NCI-H1105 treated with DMSO at 0.1 percent for 48 hours (cell line): ENCODE results near the gene HSD11B2.

Source experiments
- DNase-seq: peaks from one replicate; lab custom pipeline; 2025; lab: John Stamatoyannopoulos, UW

The HSD11B2 gene

DNA sequence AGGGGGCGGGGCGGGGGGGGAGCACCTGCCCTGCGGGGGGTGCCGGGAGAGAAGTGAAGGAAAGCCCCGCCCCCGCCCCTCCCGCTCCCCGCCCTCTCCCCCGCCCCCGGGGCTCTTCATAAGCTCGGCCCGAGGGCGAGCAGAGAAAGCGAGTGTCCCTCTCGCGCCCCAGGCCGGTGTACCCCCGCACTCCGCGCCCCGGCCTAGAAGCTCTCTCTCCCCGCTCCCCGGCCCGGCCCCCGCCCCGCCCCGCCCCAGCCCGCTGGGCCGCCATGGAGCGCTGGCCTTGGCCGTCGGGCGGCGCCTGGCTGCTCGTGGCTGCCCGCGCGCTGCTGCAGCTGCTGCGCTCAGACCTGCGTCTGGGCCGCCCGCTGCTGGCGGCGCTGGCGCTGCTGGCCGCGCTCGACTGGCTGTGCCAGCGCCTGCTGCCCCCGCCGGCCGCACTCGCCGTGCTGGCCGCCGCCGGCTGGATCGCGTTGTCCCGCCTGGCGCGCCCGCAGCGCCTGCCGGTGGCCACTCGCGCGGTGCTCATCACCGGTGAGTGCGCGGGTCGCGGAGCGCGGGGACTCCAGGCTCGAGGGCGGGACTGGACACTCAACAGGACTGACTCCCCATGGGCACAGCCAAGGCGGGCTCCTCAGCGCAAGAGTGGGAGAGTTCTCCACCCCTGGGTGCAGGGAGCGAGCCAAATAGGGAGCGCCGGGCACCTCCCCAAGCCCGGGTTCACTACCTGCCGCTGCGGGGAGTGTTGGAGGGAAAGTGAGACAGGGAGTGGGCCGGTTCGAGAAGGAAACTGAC, at the start of gene HSD11B2:
Gene HSD11B2 (plus strand): TSS at position 145 of the 798 bp plus-strand sequence. CDS start 128 bp downstream, at position 273.
- DNase-seq = peak; percentile 51

DNA sequence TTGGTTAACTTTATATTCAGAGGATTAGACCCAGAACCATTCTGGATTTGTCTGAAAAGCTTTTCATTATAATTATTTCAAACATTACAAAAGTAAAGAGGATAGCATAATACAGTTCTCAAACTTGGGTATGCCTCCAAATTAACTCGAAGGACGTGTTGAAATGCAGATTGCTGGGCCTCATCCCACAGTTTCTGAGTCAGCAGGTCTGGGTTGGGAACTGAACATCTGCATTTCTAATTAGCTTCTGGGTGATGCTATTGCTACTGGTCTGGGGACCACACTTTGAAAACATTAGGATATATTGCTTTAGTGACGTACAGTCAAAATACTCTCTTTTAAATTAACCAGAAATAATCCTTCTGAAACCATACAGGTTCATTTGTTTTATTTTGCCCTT, 47.6 kb upstream of the HSD11B2 start:
- no peak for DNase-seq

DNA sequence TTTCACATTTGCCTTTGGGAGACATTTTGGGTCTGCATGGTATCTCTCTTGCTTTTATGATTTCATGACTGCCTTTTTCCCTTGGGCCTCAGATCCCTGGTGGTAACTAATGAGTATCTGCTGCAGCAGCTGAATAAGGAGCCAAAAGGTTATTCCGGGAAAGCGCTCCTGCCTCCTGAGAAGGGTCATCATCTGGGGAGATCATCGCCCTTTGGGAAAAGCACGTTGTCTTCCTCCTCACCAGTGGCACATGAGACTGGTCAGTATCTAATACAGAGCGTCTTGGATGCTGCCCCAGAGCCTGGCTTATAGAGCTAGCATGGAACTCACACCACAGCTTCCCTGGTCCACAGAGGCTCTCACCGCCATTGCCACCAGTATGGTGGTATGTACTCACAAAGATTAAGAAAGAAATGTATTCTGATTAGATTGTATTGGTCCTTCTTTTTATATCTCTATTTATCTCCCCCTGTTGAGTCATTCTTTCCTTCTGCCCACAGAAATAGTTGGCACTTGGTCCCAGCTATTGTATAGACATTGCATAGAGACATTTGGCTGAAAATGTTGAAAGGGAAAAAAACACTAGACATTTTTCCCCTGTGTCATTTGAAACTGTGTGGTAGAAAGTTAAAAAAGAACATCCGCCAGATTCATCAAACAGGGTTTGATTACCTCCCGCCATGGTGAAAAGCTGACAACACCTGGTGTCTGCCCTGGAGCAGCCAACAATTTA, 46.0 kb upstream of the HSD11B2 start:
- DNase-seq = no peak

DNA sequence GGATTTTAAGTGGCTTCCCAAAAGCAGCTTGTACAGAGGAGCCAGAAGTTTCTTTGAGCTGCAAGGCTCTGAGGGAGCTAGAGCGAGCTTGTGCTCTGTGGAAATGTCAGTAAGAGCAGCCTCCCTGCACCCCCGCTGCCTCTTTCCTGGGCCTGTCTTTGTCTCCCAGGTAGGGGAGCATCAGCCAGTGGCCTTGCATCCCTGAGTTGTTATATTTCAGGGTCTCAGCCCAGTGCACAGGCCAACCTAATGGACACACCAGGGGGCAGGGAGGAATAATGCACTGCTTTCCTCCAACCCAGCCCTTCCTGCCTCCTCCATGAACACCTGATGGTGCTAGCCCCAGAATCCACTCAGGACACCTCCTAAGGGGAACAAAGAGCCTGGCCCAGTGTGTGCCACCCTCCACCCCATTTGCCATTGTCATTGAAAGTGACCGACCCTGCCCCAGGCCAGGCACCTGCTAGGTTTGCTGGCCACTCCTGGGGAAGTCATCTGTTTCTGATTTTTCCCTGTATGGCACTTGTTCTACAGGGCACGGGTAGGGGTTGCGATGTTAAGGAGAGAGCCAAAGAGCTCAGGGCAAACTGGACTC, 44.0 kb upstream of the HSD11B2 start:
- DNase-seq = no peak

DNA sequence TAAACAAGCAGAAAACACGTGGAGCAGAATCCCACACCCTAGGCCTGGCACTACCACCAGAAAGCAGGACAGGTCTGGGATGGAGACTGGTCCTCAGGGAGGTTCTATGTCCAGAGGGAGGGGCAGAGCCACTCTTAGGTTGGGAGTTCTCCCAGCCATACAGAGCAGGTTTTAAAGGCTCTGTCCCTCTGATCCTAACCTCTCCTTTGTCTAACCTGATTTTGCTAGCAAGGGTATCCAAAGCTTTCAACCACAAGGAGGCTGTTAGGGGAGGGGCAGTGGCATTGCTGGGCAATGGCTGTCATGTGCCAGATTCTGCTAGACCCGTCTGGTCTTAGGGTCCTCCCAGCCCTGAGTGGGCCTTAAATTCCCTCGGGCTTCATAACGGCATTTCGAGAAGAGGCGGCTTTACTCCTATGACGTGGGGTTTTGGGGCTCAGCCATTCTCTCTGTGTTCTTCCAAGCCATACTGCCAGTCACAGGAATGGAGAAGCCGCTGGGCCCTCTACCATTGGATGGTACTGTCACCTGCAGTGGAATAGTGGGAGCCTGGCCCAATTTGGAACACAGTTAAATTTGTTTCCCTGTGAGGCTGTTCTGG, 43.3 kb upstream of the HSD11B2 start:
- no peak for DNase-seq

DNA sequence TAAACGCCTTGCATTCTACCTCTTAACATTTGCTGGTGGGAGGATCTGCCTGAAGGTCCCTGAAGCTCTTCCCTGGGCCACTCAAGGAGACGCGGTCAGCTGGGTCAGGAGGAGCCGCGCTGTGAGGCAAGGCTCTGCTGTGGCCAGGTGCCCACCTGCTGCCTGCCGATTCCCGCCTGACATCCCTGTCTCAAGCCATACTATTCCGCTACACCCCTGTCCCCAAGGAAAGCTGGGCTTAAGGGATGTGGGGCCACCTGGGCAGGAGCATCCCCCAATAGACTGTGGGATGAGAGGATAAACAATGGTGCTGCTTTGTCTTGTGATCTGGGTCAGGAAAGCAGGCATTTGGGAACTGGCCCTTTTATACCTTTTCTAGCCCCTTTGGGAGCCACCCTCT, 42.7 kb upstream of the HSD11B2 start:
- DNase-seq = no peak

DNA sequence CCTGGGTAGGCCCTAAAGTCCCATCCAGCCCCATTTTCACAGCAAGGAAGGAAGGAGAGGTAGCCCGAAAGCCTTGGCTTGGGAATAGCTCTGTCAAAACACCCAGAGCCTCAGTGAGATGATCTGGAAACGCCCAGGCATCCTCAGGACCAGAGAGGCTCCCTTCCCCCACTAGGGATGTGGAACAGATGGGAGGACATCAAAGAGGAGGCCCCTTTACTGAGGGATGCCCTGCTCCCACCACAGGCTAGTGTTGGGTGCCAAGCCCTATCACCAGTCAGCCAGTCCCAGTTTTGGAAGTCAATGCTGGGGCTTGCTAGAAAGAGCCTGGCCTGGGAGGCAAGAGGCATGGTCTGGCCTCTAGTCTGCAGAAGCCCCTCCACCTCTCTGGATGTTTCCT, 42.3 kb upstream of the HSD11B2 start:
- no peak for DNase-seq

DNA sequence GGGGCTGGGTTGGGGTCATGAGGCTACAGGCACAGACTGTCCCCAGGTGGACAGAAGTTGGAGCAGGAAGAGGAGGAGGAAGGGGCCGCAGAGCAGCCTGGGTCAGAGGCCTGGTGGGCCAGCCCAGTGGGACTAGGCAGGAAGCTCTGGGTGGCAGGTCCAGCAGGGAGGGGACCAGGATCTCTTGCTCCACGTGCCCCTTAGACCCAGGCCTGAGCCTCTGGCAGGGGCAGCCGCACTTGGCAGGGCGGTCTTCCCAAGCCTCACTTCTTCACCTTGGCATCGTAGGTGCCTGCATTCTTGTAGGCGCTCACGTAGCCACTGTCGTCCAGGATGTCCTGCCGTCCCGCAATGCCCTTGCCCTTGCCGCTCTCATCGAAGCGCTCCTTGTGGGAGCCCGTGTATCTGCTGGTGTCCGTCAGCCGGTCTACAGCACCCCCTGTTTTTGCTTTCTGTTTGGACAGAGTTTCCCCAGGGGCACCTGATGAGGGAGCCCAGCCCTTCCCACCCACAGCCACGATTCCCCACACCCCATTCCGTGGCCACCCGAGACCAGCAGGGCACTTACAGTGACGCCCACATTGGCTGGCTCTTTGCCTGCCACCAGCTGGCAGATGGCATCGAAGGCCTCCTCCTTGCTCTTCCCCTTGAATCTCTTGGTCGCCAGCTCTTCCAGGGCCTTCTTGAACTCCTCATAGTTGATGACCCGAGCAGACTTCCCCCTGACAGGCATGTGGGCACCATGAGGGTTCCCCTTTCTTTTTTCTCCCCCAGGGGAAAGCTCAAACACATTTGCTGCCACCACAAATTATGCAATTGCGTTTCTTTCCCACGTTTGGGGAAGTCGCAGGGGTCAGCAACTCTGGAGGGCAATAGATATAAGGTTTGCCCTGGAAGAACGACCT, 40.8 kb upstream of the HSD11B2 start:
- DNase-seq = no peak

DNA sequence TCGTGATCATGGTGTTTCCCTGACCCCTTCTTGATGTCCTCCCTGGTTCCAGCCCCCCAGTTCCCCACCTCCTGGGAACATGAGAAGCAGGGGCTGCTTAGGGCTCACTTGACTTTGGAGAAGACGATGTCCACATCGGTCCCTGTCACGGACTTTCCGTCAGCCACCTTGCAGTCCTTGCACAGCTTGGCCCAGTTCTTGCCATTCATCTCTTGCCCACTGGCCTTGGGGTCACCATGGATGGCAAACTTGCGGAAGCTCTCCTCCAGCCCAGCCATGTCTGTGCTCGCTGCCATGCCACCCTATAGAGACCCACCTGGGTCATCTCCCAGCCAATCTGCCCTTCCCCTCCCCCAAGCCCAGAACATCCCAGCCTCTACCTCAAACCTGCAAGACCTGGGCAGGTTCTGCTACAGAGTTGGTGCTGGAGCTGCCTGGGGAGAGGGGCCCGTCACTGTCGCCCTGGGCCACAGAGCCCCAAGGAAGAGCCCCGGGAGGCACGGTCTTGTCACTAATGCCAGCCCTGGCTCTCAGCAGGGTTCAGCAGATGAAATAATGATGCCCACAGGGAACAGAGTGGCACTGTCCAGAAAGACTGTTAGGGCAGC, 40.0 kb upstream of the HSD11B2 start:
- DNase-seq = no peak

DNA sequence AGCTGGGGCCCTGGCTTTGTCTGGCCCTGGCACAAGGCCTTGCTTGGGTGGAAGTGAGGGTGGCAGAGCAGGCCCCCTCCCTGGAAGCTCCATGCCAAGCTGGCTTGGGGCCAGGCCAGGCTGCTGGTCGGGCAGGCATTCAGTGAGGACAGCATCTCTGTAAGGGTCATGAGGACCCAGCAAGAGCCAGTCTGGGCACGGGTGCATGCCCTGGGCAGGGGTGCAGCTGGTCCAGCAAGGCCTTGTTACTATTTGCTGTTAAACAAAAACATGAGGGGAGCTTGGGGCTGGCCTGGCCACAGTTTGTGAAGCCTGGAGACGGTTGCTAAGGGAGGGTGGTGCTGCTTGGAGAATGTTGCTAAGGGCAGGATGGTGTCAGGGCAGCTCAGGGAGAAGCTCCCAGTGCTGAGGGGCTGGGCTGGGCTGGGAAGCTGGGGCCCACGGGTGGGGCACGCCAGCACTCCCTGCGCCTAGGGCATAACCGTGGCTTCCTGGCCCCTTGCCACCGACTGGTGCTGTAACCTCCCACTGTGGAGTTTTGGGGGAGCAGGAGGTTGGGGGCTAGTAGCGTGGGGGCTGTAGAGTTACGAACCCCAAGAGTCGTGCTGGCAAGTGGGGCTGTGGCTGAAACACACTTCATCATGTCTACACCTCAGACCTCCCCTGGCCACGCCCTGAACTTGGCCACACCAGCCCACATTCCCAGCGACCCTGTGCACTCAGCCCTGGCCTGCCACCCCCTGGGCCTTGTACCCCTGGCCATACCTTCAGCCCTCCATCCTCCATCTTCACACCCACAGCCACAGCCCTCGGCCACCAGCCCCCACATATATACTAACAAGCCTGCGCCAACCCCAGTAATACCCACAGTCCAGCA, 39.3 kb upstream of the HSD11B2 start:
- DNase-seq = peak; percentile 24

DNA sequence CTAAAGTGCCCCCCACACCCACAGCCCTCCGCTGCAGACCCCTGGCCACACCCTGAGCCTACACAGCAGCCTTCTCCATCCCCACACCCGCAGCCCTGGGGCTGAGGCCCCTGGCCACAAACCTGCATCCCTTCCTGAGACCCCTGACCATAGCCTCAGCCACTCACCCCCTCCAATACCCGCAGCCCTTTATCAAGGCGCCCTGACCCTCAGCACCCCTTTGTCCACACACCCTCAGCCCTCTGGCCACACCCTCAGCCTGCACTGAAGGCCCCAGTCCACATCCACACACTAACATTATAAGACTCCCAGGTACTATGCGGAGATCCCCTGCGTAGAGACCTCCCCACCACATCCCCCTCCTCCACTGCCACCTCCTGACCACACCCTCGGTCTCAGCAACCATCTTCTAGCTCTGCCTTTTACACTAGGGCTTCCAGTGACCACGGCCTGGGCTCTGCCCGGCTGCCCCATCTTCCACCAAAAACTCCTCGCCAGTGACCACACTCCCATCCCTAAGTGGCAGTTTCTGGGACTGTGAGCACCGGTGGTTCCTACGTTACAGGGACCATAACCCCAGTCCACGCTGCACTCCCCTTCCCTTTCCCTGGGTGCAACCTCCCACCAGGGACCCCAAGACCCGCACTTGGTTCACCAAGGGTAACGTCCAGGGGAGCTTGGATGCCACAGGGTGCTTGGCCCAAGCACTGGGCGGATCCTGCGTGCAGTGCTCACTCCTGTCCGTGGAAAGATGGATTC, 38.4 kb upstream of the HSD11B2 start:
- DNase-seq = no peak

DNA sequence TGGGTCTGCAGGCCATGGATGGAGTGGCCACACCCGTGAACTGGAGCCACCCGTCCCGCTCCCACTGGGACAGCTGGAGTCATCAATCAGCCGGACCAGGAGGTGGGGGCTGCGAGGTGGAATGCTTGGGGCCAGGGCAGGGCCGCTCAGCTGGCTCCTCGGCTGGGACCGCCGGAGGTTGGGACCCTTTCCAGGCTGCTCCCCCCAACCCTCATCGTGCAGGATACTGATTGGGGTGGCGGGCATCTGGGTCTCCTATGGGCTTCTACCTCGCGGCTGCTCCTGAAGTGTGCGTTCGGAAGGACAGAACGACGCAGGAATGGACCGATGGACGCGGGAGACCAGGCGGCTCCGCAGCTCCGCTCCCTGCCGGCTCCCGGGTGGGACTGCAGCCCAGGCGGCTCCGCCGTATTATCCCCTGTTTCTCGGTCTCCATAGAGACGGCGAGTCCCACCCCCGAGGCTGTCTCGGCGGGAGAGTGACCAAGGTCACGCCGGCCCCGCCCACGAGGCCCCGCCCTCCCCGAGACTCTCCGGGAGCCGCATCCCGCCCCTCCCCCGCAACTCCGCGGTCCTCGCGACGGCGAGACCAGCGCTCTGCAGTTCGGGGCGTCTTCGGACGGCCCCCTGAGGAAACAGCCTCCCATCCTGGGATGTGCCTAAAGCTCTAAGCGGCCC, 37.7 kb upstream of the HSD11B2 start, which contains the start of gene TPPP3:
Gene TPPP3 (minus strand): TSS at position 388 of the 677 bp plus-strand sequence. CDS start 2,387 bp downstream, outside the sequence.
- no peak for DNase-seq

DNA sequence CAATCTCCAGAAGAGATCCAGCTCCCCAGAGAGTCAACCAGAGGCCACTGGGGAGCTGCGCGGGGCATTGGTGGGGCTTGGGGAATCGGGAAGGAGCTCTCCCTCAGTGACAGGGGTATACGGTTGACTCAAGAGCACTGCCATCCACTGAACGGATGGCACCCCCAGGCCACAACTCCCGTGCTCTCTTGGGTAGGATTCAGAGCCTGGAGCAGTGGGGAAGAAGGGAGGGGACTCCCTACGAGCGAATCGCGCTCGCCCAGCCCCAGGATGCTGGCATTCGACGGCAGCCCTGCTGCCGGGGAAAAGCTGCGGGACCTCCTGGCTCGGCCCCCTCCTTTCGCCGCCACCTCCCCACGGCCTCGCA, 37.1 kb upstream of the HSD11B2 start:
- no peak for DNase-seq

DNA sequence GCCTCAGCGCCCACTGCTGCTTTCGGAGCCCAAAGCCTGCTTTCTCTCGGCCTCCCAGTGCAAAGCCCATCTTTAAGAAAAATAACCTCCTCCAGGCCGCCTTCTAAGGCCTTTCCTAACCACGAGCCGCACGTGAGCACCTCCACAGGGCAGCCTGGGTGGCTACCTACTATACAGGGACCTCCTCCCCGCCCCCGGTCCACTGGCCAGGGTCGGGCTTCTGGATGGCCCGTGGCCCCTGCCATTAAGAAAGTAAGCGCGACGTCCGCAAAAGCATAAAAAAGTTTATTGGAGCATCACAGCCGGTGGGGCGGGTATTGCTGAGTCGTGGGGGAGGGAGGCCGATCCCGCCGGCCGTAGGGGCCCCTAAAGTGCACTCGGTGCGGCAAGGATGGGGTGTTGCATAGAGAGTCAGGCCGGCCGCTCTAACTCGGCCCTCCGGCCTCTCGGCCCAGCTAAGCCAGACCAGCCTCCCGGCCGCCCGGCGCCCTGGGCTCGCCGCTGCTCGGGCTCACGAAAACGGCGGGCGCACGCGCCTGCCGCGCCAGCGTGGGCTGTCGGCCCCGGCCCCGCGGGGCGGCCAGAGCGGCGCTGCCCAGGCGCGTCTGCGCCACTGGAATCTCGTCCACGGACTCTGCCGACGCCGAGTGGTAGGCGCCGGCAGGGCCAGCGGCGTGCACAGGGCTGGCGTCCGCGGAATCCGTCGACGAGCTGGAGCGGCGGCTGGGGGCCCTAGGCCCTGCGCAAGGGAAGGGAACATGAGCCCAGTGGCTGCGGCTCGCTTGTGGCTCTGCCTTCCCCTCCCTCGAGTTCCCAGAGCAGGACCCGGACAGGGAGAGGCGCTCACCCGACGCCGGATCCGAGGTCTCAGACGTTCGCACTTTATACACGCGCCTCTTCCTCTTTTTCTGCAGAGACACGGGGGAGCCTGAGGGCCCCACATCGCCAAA, 36.5 kb upstream of the HSD11B2 start:
- no peak for DNase-seq

DNA sequence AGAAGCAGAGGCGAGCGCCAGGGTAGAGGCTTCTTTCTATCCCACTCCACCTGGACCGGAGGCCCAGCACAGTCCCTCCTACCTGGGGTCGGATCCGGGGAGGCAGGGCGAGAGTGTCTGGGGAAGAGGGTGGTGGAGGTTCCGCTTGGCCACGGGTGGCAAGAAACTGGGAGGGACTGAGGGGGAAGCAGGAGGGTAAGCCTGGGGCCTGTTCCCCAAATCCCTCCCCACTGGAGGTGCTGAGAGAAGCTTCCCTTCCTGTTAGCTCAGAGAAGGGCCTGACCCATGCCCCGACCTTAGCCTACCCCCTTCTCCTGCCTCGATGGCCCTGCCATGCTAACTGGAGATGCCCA, 35.8 kb upstream of the HSD11B2 start:
- no peak for DNase-seq

DNA sequence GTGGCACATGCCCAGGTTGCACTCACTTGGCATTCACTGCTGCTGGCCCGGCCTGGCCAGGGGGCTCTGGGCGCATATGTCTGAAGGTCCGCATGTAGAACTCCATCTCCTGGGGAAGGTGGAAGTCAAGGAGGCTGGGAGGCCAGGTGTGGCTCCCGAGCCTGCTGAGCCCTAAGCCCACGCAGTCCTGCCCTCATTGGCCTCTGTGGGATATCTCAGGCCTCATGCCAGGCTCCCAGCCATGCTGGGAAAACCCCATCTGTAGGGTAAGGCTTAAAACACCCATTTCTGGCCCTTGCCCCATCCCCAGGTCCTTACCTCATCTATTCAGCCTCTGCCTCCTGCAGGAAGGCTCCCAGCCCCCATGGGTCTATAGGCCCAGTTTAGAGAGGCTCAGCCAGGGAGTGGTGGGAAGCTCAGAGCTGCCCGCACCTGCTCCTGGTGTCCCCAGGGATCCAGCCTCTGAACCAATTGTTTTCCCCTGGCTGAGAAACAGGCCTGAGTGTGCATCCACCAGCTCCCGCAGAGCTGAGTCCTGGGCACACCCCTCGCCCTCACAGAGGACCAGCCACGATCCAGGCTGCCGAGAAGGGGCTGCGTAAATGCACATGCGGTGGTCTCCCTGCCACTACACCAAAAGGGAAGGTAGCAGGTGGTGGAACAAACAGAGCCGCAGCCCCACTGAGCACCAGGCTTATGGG, 35.3 kb upstream of the HSD11B2 start:
- DNase-seq = peak; percentile 76
